Right atrium auricular region (tissue), 2 donors: ENCODE measurements around the gene ZNF185. TPM values are rescaled to one million over a fixed set of nuclear protein-coding genes. Genes with fewer than 3 reads are reported as not detected.

Experiments used
- DNase-seq: peaks from one replicate; pipeline ENCODE4 v3.0.0-alpha.2; 2019; ENCODE audit warnings: low spot score
- H3K27ac ChIP-seq, 2 donors: fragments of 200-600 bp; sonication (generic); 1 replicate in 1 of 2; 2 replicates in 1 of 2; pipeline ENCODE4 v1.5.1; 2016 to 2019
- H3K27me3 ChIP-seq, 2 donors: fragments of 200-600 bp; sonication (generic); one replicate each; pipeline versions ENCODE4 v1.5.1 to v1.6.0; 2017 to 2019
- H3K36me3 ChIP-seq: fragments of 200-600 bp; sonication (generic); one replicate; pipeline ENCODE4 v1.5.1; 2016
- H3K4me1 ChIP-seq, 2 donors: fragments of 200-600 bp; sonication (generic); one replicate each; pipeline versions ENCODE4 v1.5.1 to v1.6.0; 2017 to 2019
- H3K4me3 ChIP-seq, 2 donors: fragments of 200-600 bp; sonication (generic); 1 replicate in 1 of 2; 2 replicates in 1 of 2; pipeline ENCODE4 v1.5.1; 2017 to 2019; ENCODE audit warnings: mild to moderate bottlenecking in 1 of 2, moderate library complexity in 1 of 2
- H3K9me3 ChIP-seq, 2 donors: fragments of 200-600 bp; sonication (generic); one replicate each; pipeline ENCODE4 v1.5.1; 2019
- CTCF ChIP-seq, 2 donors: fragments of 200-600 bp; sonication (generic); IDR thresholded peaks; one replicate each; pipeline ENCODE4 v1.5.1; 2019; ENCODE audit warnings: antibody characterized with exemption in 2 of 2
- total RNA-seq, 2 donors: library from RNA; depleted of rRNA; stranded (reverse); fragments of >200 nt; gene quantifications; one replicate each; pipeline ENCODE4 v1.1.0, GENCODE V29; 2016

Gene ZNF185
- total RNA-seq, 2 donors from 2014 or later = 1.3 to 2.0 TPM

- H3K36me3 ChIP-seq = no peaks in the 10 kb centered on the region
- H3K4me3 ChIP-seq = no peak overlapping the region
- no peaks in the 10 kb centered on the region for H3K9me3 ChIP-seq
- H3K4me1 ChIP-seq = no peaks in the 10 kb centered on the region
- no peak for DNase-seq
- no peak overlapping the region for H3K27ac ChIP-seq
- no peak for TF ChIP-seq CTCF (IDR thresholded peaks at IDR 0.05)
- H3K27me3 ChIP-seq = no peaks in the 10 kb centered on the region
Observed at GRCh38 chrX:152929898-152930297, 32.0 kb downstream of the ZNF185 start.

DNA sequence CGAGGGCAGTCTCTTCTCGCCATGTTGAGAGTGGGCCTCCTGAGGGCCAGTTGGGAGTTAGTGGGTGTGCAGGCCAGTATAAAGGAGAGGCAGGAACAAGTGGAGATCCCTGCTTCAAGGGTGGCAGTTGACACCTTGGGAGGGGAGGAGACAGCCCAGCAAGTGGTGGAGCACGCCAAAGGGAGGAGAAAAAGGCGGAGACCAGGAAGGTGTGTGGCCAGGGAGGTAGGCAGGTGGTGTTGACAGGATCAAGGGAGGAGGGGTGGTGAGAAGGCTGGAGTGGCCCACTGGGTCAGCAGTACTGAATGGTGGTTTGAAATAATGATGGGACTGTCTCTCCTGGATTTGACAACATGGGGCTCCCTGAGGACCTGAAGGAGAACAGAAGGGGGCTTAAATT lies 32.6 kb downstream of the ZNF185 start:
- no peaks in the 10 kb centered on the region for H3K36me3 ChIP-seq
- no peaks in the 10 kb centered on the region for H3K4me1 ChIP-seq
- no peak for TF ChIP-seq CTCF (IDR thresholded peaks at IDR 0.05)
- no peak overlapping the region for H3K4me3 ChIP-seq
- no peaks in the 10 kb centered on the region for H3K27me3 ChIP-seq
- no peaks in the 10 kb centered on the region for H3K9me3 ChIP-seq
- DNase-seq = no peak
- H3K27ac ChIP-seq = no peak overlapping the region

DNA sequence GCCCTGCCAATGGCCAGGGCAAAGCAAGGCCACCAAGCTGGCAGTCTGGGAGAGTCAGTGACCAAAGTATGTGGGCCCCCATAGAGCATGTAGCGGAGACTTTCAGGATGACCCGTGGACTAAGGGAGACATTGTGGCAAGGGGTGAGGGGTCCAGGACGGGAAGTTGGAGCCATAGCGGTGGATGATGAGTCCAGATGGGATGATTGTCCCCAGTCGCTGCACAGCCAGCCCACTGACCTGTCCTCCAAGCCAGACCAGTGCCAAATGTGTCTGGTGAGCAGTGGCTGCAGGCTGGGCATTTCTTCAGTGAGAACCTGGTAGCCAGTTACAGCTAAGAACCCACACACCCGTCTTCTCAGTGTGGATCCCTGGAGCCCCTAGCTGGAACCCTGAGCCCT lies 34.3 kb downstream of the ZNF185 start:
- Histone ChIP-seq H3K27ac (no peak overlapping the region), H3K27me3 (no peaks in the 10 kb centered on the region), H3K4me1 (no peaks in the 10 kb centered on the region), H3K9me3 (no peaks in the 10 kb centered on the region), H3K36me3 (no peaks in the 10 kb centered on the region), H3K4me3 (no peak overlapping the region)
- no peak for TF ChIP-seq CTCF (IDR thresholded peaks at IDR 0.05)
- DNase-seq = no peak

GRCh38 chrX:152932598-152933175 lies 34.8 kb downstream of the ZNF185 start:
- Histone ChIP-seq H3K27ac (no peak overlapping the region), H3K4me1 (no peaks in the 10 kb centered on the region), H3K36me3 (no peaks in the 10 kb centered on the region), H3K9me3 (no peaks in the 10 kb centered on the region), H3K4me3 (no peak overlapping the region), H3K27me3 (no peaks in the 10 kb centered on the region)
- no peak for TF ChIP-seq CTCF (IDR thresholded peaks at IDR 0.05)
- DNase-seq = no peak

- no peak for TF ChIP-seq CTCF (IDR thresholded peaks at IDR 0.05)
- DNase-seq = no peak
- H3K4me3 ChIP-seq = no peak overlapping the region
- H3K27ac ChIP-seq = no peak overlapping the region
- no peaks in the 10 kb centered on the region for H3K9me3 ChIP-seq
- no peaks in the 10 kb centered on the region for H3K27me3 ChIP-seq
- no peaks in the 10 kb centered on the region for H3K4me1 ChIP-seq
- no peaks in the 10 kb centered on the region for H3K36me3 ChIP-seq
Observed at GRCh38 chrX:152936306-152936705, 38.4 kb downstream of the ZNF185 start.

DNA sequence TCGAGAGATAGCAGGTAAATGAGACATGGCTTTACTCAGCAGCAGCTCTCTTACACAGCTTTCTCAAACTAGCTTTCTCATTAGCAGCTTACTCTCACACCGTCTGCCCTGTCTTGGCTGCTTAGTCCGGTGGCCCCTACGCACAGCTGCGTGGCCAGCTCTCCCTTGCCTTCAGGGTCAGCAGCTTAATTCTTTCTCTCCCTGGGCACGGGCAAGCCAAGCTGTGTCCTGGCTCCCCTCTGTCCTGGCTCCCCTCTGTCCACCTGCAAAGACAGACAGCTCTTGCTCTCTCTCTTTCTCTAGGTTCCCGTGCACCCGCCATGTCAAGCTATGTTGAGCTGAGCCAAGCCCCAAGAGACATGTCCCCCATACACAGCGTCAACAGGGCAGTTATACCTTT lies 39.4 kb downstream of the ZNF185 start:
- Histone ChIP-seq H3K27me3 (no peaks in the 10 kb centered on the region), H3K9me3 (no peaks in the 10 kb centered on the region), H3K27ac (no peak overlapping the region), H3K36me3 (no peaks in the 10 kb centered on the region), H3K4me3 (no peak overlapping the region), H3K4me1 (peaks cover 0 to 5% of the 10 kb centered on the region in 2 donors)
- no peak for TF ChIP-seq CTCF (IDR thresholded peaks at IDR 0.05)
- DNase-seq = no peak
